Measurements from ENCODE around the gene KIRREL3.
"Not testable (repeated sequence)": the region's sequence is repeated elsewhere in the genome, so short reads cannot be mapped to it uniquely, and the experiment has no call there.

Gene KIRREL3

DNA sequence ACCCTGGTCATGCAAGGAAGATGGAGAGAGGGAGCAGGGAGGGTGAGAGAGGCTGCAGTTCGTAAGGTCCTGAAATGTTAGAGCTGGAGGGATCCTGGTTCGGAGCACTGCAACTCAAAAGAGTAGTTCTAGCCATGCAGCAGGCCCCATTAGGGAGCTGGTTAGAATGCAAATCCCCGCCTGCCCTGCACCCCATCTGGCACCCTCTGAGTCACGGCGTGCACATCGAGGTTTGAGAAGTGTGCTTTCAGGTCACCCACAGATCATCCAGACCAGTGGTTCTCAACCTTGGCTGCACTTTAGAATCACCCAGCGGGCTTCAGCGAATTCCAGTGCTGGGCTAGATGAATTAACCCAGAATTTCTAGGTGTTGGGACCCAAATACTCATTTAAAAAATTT lies 596.9 kb downstream of the KIRREL3 start:
- no peak overlapping the region for H3K4me3 ChIP-seq (ENCODE audit: low read depth, low read length)
- TF ChIP-seq, protein P1, sequence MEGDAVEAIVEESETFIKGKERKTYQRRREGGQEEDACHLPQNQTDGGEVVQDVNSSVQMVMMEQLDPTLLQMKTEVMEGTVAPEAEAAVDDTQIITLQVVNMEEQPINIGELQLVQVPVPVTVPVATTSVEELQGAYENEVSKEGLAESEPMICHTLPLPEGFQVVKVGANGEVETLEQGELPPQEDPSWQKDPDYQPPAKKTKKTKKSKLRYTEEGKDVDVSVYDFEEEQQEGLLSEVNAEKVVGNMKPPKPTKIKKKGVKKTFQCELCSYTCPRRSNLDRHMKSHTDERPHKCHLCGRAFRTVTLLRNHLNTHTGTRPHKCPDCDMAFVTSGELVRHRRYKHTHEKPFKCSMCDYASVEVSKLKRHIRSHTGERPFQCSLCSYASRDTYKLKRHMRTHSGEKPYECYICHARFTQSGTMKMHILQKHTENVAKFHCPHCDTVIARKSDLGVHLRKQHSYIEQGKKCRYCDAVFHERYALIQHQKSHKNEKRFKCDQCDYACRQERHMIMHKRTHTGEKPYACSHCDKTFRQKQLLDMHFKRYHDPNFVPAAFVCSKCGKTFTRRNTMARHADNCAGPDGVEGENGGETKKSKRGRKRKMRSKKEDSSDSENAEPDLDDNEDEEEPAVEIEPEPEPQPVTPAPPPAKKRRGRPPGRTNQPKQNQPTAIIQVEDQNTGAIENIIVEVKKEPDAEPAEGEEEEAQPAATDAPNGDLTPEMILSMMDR (IDR thresholded peaks at IDR 0.05; ENCODE audit: low read depth, low read length), result no peak

DNA sequence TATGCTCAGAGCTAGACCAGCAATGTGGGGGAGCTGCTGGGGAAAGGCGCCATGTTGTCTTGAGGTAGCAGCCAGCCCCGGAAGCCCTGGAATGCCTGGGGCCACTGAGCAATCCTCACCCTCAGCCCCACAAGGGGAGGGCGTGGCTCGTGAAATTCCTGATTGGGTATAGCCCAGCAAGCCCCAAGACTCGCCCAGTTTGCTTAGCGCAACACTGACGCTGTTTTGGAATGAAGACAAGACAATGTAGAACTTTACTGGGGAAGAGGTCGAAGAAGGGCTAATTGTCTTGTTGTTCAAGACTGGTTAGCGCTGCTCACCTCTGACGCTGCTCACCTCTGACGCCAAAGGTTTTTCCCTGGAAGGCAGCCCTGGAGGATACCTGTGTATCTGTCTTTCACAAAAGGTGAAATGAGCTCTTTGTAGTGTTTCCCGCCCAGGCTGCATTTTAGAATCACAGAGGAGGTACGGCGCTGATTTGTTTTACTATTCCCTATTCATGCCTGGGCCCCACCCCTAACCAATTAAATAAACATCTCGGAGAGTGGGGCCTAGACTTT lies 597.5 kb downstream of the KIRREL3 start:
- H3K4me3 ChIP-seq (ENCODE audit: low read depth, low read length), result no peak overlapping the region
- TF ChIP-seq, protein P1 (IDR thresholded peaks at IDR 0.05; ENCODE audit: low read depth, low read length), result no peak

DNA sequence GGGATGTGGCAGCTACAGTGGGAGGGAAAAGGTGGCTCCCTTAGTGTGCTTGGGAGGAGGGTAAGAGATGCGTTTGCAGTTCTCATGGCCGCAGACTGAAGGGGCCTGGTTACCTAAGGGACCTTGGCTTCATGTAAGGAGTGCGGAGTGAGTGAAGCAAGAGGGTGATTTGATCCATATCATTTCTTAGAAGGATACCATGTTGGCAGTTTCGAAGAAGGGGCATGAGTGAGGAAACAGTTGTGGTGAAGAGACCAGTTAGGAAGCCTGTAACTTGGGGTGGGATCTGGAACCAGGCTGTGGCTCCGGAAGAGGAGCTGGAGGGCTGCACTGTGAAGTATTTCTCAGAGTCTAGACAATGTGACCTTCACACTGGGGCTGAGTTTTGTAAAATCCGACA lies 600.1 kb downstream of the KIRREL3 start:
- TF ChIP-seq, protein P1 (IDR thresholded peaks at IDR 0.05; ENCODE audit: low read depth, low read length), result no peak
- H3K4me3 ChIP-seq (ENCODE audit: low read depth, low read length), result no peak overlapping the region

DNA sequence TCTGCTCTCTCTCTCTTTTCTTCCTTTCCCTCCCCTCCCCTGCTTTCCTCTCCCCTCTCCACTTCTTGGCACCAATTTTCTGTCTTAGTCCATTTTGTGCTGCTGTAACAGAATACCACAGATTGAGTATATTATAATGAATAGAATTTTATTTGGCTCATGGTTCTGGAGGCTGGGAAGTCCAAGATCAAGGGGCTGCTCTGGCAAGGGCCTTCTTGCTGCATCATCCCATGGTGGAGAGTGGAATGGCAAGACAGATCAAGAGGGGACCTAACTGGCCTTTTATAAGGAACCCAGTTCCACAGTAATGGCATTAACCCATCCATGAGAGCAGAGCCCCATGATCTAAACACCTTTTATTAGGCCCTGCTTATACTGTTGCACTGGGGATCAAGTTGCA lies 600.6 kb downstream of the KIRREL3 start:
- TF ChIP-seq, protein P1 (IDR thresholded peaks at IDR 0.05; ENCODE audit: low read depth, low read length), result no peak
- no peak overlapping the region for H3K4me3 ChIP-seq (ENCODE audit: low read depth, low read length)

DNA sequence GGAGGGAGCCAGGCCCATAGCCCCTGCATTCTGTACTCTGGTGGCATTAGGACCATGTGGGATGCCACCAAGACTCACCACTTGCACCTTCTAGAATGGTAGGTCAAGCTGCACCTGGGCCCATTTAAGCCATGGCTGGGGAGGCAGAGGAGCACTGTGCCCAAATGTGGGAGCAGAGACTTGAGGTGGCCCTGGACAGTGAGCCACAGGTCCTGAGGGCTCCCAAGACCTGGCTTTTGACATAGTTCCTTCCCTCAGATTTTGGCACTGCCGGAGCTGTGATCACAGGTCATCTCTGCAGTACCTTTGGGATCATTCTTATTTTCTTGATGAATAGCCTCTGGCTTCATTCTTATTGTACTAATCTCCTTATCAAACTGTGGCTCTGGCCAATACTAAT lies 601.8 kb downstream of the KIRREL3 start:
- H3K4me3 ChIP-seq (ENCODE audit: low read depth, low read length), result no peak overlapping the region
- TF ChIP-seq, protein P1 (IDR thresholded peaks at IDR 0.05; ENCODE audit: low read depth, low read length), result no peak

DNA sequence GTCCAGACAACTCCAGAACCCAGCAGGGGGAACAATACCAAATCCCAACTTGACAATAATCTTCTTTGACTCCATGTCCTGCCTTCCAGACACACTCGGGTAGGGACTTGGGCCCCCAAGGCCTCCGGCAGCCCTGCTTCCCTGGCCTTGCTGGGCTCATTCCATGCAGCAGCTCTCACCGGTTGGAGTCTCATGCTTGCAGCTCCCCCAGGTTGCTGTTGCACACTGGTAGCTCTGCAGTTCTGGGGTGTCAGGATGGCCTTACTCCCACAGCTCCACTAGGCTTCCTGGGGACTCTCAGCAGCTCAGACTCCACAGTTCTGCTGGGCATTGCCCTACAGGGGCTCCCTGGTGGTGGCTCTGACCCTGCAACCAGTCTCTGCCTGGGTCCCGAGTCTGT lies 602.3 kb downstream of the KIRREL3 start:
- H3K4me3 ChIP-seq (ENCODE audit: low read depth, low read length), result no peak overlapping the region
- TF ChIP-seq, protein P1 (IDR thresholded peaks at IDR 0.05; ENCODE audit: low read depth, low read length), result no peak

DNA sequence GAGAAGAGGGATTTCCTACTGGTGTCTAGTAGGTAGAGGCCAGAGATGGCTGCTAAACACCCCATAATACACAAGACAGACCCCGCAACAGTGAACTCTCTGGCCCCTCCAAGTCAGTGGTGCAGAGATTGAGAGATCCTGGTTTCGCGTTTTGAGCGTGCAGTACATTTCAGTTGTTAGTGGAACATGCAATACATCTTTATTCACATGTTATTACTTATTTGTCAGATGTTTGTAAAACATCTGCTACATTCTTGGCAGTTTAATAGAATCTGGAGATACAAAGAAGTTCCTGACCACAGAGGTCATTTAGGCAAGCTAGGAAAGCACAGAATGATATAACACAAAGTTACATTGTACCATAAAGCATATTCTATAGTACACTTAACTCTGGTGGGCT lies 603.6 kb downstream of the KIRREL3 start:
- H3K4me3 ChIP-seq (ENCODE audit: low read depth, low read length), result no peak overlapping the region
- TF ChIP-seq, protein P1 (IDR thresholded peaks at IDR 0.05; ENCODE audit: low read depth, low read length), result no peak

DNA sequence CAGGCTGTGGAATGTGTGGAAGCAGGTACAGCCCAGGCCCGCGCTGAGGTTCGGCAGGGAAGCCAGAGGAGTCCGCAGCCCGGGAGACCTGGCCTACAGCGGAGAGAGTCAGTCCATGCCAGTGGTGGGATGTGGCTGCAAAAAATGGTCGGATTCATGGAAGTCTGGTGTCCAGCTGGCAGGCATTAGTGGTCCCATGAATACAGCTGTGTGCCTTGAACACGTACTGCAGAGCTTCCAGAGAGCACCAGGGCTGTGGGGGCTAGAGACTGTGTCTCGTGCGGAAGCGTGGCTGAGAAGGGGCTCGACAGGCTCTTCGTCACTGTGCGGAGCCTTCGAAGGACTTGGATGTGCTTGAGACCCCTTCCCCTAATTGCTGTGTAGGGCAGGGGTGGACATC lies 604.3 kb downstream of the KIRREL3 start:
- not testable (repeated sequence) for H3K4me3 ChIP-seq (ENCODE audit: low read depth, low read length)

DNA sequence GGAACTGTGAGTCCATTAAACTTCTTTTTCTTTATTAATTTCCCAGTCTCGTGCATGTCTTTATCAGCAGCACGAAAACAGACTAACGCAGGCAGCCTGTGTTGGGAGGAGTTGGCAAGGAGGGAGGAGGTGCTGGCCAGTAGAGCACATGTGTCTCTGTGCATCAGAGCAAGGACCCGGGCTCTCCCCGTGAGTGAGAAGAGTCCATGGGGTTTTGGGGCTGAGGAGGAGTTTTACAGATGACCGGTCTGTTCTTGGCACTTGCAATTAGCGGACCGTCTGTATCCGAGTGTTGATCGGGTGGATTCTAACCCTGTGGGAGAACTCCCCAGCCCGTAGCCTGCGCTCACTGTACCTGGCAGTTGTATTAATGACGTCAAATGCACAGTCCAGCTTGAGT lies 604.8 kb downstream of the KIRREL3 start:
- not testable (repeated sequence) for H3K4me3 ChIP-seq (ENCODE audit: low read depth, low read length)

DNA sequence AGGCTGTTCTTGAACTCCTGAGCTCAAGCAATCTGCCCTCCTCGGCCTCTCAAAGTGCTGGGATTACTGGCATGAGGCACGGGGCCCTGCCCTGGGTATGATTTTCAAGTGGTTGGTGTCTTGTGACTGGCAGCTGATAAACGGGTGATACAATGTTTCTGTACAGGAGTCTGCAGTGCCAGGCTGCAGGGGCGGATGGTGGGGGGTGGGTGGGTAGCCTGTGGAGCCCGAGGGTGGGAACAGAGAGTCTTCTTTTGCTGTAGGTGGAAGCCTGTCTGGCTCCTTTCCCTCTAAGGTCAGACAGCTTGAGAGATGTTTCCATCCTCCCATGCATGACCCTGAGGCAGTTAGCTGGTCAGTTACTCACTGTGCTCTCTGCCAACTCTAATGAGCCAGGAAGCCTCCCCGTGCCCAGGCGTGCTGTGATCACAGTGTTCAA lies 605.9 kb downstream of the KIRREL3 start:
- H3K4me3 ChIP-seq (ENCODE audit: low read depth, low read length), result not testable (repeated sequence)

All from WI38 (cell line).